Stimulated activated CD8-positive, alpha-beta memory T cell treated with anti-CD3 and anti-CD28 coated beads, Interleukin-7, amount 100 ng/mL, for 4 hours (primary cell): Measurements from ENCODE around the gene MLF1.

ENCODE experiments used
- DNase-seq, 2 donors: peaks; one replicate each; pipeline ENCODE4 v3.0.0-alpha.2; 2020; ENCODE audit warnings: low read depth in 2 of 2

MLF1 gene

DNA sequence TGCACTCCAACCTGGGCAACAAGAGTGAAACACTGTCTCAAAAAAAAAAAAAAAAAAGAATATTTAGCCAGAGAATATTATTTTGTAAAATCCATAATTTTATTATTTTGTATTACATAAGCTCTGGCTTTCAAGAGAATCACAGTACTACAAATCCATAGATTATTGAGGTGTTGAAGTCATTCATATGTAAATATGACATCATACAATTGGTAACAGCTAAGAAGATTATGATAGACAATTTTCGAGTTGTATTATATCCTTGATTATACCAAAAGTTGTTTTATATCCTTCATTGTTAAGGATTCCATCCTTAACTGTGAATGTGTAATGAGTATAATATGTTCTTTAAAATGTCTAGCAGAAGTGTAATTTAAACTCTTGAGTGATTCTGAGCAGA lies 3.7 kb downstream of the MLF1 start:
- DNase-seq: no peak

DNA sequence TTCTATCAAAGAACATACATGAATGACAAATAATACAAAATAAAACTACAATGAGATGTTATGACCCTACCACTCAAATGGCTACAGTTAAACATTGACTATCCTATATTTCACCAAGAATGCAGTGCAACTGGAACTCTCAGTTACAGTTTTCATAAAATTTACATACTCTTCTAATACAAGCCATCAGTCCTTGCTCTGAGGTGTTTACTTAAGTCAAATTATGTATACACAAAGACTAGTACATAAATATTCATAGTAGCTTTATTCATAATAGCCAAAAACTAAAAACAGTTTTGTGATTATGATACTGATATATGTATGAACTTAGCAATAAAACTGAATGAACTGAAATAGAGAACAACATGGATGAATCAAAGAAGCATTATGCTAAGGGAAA lies 19.2 kb downstream of the MLF1 start:
- no peak for DNase-seq

DNA sequence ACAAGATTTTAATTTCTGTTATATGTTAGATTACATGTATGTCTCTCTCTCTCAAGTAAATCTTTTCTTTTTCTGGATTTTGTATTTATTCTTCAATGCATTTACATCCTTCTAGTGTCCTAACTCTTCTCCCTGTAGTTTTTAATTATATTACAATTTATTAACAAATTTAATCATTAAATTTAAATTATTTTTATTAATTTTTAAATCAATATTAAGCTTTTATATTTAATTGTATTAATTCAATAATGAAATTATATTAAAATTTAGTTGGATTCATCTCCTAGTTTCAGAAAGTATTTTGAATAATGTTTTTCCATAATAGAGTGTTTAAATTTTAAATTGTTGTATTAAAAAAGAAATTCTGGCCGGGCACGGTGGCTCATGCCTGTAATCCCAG lies 29.8 kb downstream of the MLF1 start:
- no peak for DNase-seq

DNA sequence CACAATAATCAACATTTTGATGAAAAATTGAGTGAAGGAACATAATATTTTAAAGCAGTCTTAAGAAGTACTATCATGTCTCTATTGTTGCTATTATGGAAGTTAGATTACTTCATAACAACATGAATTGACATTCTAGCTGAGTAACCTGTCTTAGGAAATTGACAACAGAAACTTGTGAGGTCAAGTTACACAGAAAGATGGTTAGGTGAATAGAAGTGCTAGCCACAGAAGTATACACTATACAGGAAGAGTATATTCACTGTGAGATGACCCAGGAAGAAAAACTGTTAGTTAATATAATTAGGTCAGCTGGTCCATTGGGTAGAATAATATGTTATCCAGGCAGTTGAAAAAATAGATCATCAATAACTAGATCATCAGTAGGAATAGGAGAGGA lies 31.2 kb downstream of the MLF1 start:
- DNase-seq: no peak

DNA sequence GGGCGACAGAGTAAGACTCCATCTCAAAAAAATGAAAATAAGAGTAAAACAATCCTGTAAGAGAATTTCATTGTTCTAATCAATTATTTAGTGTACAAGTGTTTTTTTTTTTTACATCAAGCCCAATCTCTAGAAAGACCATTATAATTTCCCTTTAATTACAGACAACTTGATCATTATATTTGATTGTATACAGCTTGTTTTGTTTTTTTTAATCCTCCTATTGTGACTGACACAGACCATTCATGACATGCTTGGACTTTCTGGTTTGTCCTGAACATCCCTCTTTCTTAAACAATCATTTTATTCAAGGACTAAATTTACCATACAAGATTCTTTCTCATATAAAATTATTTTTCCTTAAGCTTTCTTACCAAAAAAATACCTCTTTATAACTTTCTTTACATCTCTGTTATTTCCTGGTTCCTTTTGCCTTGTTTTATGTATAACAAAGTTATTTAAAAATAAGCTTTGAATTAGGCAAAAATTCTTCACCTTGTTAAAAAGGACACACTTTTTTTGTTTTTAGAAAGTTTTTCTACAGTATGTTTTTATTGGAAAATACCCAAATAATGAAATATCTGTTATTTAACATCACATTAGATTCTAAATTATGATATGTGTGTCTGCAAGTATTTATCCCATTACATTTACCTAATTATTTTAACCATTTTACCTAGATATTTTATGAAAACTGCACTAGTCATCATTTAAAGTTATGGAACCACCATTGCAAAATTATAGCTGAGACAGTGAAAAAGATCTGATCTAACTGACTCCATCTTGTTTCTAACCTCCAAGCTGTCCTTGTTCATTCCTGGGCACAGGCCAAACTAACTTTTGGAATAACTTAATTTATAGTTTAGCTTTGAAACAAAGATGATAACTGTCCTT lies 47.2 kb downstream of the MLF1 start:
- no peak for DNase-seq

DNA sequence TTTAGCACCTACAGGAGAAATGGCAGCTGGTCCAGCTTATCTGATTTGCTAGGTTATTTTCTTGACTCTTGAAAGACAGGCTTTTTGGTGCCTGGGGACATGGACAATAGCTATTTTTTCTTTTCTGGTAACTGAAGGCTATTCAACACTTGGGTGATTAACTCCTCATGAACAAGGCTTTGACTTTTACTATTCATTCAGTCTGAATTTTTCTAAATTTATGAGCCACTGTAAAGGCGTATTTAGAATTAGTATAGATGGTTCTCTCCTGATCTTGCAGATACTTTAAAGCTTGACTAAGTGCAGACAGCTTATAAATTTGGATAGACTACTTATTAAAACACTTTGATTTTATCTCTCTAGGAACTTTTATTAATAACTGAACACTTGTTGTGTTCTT lies 54.9 kb downstream of the MLF1 start:
- DNase-seq: no peak

DNA sequence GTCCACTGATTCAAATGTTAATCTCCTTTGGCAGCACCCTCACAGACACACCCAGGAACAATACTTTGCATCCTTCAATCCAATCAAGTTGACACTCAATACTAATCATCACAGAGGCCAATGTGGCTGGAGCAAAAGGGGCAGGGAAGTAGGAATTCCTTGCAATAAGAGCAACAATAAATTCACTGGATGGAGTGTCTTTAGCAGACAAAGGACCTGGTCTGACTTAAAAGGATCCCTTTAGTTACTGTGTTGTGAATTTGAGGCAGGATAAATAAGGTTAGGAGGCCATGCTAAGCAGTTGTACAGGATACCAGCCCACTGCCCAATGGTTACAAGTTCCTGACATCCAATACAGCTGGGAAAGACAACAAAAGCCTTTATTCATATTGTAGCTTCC lies 61.0 kb downstream of the MLF1 start:
- DNase-seq: no peak

DNA sequence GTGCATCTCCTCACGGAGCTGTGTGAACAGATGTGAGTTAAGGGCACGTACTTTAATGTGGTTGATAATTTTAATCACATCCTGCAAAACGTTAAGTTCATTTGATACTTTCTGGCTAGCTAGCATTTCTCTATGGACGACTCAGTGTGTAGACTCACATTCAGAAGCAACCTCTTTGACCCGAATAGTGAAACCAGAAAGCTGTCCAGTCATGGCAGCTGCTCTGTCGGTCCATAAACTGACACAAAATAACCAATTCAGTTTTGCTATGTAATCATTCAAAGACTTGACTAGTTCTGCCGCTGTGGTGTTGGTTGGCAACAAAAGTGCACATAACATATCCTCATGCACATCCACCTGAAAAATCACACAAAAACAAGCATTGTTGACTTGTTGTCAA lies 69.7 kb downstream of the MLF1 start:
- DNase-seq: no peak

DNA sequence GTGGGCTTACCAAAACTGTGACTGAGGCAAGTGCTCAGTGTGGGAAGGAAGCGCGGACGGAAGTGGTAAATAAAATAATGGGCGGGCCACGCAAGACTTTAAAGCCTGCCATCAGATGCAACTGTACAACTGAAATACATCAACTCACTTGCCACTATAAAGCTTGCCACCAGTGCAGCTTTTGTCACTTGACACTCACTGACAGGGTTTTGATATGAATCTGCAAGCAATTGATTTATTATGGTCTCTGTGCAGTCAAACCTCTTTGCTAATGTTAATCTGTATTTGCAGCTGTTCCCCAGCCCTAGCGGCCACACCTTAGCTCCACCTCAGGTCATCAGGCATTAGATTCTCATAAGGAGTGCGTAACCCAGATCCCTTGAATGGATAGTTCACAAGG lies 71.0 kb downstream of the MLF1 start:
- no peak for DNase-seq

DNA sequence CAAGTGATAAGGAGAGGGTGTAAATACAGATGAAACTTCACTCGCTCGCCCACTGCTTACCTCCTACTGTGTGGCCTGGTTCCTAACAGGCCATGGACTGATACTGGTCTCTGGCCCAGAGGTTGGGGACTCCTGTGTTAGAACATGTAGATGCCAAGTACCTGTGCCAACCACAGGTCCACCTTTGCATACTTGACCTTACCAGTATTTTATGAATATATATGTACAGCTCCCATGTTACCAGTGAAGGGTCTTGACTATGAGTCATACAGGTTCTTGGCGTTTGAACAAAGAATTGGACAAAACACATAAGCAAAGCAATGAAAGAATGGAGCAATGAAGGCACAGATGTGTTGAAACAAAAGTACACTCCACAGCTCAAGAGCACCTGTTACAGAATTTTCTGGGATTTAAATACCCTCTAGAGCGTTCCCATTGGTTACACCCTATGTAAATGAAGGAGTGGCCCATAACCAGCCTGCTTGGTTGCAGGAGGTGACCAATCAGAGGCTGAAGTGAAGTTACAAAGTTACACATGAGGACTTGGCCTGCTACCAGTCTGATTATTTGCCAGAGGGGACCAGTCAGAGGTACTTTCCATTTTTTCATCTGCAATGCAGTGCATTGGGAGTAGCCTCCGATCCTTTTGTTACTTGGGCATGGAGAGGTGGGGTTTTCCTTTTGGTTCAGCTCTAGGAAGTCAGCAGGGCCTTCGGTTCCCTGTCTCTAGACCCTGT lies 71.6 kb downstream of the MLF1 start:
- no peak for DNase-seq

DNA sequence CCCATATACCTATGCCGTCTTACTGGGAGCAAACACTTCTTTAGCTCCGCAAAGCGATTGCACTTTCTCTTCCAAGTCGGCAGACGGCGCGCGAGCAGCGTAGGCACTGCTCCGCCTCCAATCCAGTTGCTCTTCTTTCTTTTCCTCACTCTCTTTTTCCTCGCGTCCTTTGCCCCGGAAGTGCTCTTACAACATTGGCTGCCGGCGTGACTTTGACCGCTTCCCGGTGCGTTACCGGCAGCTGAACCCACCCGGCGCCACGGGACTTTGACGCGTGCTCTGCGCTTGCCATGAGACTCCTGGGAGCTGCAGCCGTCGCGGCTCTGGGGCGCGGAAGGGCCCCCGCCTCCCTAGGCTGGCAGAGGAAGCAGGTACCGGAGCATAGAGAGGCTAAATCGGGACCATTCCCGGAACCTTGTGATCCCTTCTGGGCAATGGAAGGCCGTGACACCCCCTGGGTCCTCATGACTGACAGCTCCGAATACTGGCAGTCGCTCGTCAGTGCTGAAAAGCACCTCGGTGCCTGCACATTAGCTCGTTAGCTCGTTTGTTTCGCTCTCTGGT lies 73.4 kb downstream of the MLF1 start, which contains the start of gene GFM1:
Gene GFM1, plus strand, starts transcription at position 183 of the 564 bp plus-strand sequence. Its CDS starts 108 bp downstream, at position 291.
- peak; percentile 83 to 85 for DNase-seq

DNA sequence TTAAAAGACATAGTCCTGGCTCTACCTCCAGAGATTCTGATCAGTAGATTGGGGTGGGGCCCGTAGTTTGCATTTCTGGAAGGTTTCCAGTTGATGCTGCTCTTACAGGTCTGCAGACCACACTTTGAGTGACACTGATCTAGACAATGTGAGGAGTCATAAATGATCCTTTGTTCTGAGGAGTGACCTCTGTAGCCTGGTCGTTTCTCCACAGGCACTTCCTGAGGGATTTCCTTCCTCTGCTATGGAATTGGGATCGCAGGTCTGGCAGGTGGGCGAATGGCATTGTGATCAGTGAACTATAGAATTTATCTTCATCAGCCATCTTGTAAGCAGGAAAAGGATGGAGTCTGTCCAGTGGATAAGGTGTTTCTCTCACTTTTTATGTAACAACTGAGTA lies 78.8 kb downstream of the MLF1 start:
- no peak for DNase-seq

DNA sequence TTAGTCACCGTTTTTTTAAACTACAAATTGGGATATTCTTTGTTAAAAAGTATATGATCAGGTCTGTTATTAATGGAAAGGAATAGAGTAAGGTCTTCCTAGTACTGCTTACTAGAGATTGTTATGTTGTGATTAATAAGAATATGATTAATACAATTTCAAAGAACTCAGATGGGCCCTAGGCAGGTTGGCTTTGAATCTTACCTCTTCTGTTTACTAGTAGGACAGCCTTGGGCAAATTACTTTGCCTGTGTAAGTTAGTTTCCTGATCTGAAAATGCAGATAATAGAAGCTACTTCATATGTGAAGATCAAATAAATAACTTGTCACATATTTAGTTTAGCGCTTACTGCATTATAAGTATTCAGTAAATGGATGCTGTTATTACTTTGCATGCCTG lies 80.2 kb downstream of the MLF1 start:
- no peak for DNase-seq

DNA sequence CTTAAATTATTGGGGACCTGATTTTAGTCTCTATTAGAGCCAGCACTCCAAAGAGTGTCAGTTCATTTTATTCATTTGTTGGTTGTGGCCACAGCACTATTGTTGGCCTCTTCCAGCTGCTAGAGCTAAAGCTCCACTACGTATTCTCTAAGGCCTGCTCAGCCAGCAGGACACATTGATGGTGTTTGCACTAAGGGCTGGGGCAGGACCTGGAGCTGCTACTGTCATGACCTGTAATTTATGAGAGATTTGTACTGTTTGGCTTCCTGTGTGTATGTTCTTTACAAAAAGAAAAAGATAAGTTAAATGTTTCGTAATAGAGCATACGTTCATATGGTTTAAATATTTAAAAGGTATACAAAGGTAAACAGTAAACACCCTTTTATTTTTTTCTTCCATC lies 81.5 kb downstream of the MLF1 start:
- DNase-seq: no peak
